ENCODE data around the gene RAB11B.

DNA sequence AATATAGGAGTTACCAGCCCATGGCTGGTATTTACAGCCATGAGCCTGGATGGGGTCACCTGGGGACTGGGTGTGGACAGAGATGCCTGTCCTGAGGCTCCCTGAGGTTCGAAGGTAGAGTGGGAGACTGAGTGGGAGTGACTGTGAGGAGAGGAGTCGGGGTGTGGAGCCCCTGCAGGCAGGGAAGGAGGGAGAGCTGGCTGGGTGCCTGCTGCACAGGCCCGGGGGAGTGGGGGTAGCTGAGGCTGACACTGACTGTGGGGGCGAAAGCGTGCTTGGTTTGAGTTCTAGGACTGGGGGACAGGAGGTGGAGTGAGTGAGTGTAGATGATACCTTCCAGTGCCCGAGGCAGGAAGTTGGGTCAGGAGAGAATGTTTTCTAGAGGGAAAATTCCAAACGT, 7.1 kb downstream of the RAB11B start:
- TF ChIP-seq, protein P1, sequence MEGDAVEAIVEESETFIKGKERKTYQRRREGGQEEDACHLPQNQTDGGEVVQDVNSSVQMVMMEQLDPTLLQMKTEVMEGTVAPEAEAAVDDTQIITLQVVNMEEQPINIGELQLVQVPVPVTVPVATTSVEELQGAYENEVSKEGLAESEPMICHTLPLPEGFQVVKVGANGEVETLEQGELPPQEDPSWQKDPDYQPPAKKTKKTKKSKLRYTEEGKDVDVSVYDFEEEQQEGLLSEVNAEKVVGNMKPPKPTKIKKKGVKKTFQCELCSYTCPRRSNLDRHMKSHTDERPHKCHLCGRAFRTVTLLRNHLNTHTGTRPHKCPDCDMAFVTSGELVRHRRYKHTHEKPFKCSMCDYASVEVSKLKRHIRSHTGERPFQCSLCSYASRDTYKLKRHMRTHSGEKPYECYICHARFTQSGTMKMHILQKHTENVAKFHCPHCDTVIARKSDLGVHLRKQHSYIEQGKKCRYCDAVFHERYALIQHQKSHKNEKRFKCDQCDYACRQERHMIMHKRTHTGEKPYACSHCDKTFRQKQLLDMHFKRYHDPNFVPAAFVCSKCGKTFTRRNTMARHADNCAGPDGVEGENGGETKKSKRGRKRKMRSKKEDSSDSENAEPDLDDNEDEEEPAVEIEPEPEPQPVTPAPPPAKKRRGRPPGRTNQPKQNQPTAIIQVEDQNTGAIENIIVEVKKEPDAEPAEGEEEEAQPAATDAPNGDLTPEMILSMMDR (IDR thresholded peaks at IDR 0.05): no peak
- TF ChIP-seq POLR2AphosphoS5 (IDR thresholded peaks at IDR 0.05; ENCODE audit: insufficient read depth in 1 of 2, low read depth in 1 of 2): no peak
